ENCODE results near the gene DGKB.

Gene DGKB

GRCh38 chr7:14385074-14385473, 517.5 kb downstream of the DGKB start:
- no peak for DNase-seq (ENCODE audit: low spot score)

GRCh38 chr7:14381936-14382335, 520.6 kb downstream of the DGKB start:
- no peak for DNase-seq (ENCODE audit: low spot score)

GRCh38 chr7:14381306-14381705, 521.2 kb downstream of the DGKB start:
- no peak for DNase-seq (ENCODE audit: low spot score)

DNA sequence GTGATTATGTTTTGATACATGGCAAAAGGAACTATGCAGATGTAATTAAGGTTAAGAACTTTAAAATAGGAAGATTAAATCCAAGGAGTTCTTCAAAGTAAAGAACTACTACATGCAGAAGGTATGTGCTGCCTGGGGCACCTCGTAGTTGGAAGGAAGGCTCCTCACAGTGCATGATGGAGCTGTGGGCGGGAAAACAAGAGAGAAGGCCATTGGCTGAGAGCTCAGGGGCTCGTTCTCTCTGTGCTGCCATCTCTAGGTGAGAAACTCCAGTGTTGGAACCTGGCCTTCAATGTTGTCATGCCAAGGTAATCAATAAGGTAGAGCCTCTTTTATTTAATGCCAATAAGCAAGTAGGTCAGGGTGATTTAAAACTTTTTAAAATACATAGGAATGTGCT, 521.7 kb downstream of the DGKB start:
- DNase-seq (ENCODE audit: low spot score) = no peak

- DNase-seq (ENCODE audit: low spot score) = no peak
Observed at GRCh38 chr7:14377646-14378266, 524.8 kb downstream of the DGKB start.

GRCh38 chr7:14376711-14377110, 525.8 kb downstream of the DGKB start:
- no peak for DNase-seq (ENCODE audit: low spot score)

GRCh38 chr7:14375998-14376397, 526.6 kb downstream of the DGKB start:
- DNase-seq (ENCODE audit: low spot score) = no peak

DNA sequence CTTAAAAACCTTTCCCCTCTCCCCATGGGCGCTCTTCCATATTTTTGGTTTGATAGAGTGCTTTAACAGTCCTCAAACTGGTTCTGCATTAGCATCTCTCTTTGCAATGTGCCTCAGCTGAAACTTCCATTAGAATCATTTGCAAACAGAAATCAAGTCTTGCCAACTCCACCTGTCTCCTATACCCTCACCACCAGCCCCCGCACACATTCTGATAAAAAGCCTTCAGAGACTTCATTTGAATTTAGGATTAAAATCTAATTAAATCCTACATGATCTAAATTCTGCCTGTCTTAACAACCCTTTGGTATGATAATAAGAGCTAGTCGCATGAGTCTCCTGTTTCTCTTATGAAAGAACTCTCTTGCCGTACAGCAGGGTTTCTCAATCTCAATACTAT, 528.2 kb downstream of the DGKB start:
- DNase-seq (ENCODE audit: low spot score) = no peak

- no peak for DNase-seq (ENCODE audit: low spot score)
Observed at GRCh38 chr7:14368285-14368684, 534.3 kb downstream of the DGKB start.

GRCh38 chr7:14351167-14351566, 551.4 kb downstream of the DGKB start:
- DNase-seq (ENCODE audit: low spot score) = no peak

DNA sequence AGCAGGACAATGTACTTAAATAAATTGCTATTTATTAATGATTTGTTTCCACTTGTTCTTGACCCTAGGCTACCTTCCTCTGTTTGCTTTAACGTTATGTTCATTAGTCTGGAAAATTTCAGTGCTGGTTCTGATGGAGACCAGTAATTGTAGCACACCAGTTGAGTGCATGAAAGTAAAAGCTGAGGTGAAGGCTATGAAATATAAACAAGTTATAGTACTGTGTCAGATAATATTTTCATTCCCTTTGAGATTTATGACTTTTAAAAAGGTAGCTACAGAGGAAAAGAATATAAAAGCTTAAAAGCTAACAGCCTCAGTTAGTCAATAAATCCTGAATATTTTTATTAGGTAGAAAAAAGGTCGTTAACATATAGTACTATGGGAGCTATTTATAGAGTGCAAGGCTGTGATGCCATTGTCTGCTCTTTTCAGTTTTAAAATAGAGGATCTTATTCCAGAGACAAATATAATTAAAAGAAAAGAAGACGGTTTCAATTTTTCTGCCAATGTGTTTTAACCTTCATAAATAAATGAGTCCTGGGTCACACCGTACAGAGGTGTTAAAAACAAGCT, 561.3 kb downstream of the DGKB start:
- no peak for DNase-seq (ENCODE audit: low spot score)

GRCh38 chr7:14340393-14341074, 562.0 kb downstream of the DGKB start:
- no peak for DNase-seq (ENCODE audit: low spot score)

DNA sequence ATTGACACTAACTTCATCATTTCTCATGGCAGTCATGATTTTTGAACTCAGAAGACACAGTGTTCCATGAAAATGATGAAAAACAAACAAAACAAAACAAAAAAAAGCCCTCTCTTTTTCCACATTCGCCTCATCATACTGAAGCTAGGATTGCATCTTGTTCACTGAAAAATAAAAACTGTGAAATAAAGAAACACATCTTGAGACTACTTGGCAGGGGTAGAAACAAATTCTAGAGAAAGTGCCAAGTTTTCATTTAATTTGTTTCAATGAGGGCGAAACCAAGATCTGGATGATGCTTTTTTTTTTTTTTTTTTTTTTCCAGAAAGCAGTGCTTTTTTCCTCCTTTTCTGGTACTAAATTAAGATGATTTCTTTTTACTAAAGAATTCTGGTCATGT, 562.7 kb downstream of the DGKB start:
- no peak for DNase-seq (ENCODE audit: low spot score)

DNA sequence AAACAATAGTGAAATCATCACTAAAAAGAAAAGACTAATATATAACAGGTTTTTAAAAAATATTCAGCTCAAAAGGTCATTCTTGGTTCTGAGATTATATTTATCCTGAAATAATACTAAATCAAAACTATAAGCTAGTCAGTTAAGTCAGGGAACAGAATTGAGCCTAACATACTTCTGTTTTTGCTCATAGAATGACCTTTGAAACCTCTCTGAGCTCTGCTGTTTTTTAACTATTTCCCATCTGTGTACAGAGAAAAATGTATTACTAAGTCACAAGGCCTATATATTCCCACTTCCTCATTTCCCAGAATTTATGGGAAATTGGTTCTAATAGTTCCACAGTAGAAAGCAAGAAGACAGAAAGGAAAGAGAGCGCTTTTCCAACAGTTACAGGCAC, 566.3 kb downstream of the DGKB start:
- no peak for DNase-seq (ENCODE audit: low spot score)

- DNase-seq (ENCODE audit: low spot score) = no peak
Observed at GRCh38 chr7:14332155-14332554, 570.4 kb downstream of the DGKB start.

- no peak for DNase-seq (ENCODE audit: low spot score)
Observed at GRCh38 chr7:14324767-14325166, 577.8 kb downstream of the DGKB start.

- DNase-seq (ENCODE audit: low spot score) = no peak
Observed at GRCh38 chr7:14322724-14323123, 579.8 kb downstream of the DGKB start.

GRCh38 chr7:14321947-14322346, 580.6 kb downstream of the DGKB start:
- DNase-seq (ENCODE audit: low spot score) = no peak

- no peak for DNase-seq (ENCODE audit: low spot score)
Observed at GRCh38 chr7:14309432-14309831, 593.1 kb downstream of the DGKB start.

DNA sequence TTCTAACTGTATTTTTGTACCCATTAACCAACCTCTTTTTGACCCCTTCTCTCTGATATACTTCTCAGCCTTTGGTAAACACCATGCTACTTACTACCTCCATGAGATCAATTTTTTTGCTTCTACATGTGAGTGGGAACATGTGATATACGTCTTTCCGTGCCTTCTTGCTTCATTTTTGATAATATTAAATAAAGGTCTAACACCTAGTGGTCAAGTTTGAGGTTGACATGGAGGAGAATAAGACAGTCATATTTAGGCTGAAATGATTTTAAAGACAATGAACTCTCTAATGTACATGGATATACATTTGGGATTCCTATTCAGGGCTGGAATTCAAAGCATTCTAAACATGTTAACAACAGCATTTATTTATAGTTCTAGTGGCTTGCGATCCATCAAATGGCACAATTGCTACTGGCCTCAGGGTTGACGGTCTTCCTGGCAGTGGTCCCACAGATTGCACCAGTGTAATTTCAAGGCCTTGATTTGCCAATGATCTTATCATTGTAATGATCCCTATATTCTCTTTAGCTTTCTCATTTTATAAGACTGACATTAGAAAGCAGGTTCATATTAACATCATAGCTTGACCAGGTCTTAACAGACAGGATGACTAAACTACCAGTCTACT, 597.2 kb downstream of the DGKB start:
- no peak for DNase-seq (ENCODE audit: low spot score)

DNA sequence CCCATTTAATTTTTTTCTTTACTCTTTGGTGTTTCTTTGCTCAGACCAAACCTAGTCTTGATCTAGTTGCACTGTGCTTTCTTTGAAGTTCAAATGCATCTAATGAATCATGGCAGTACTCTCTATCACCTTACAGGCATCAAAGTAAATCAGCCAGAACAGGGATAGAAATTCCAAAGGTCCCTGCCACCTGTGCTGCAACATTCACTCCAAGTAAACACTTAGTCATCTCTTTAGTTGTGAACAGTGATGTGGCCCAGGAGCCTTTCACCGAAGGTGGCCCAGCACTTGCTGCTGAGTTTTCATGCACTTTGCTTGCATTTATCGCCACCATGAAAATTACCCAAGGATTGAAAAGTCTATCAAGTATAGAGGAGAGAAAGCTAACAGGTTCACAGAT, 599.0 kb downstream of the DGKB start:
- no peak for DNase-seq (ENCODE audit: low spot score)

DNA sequence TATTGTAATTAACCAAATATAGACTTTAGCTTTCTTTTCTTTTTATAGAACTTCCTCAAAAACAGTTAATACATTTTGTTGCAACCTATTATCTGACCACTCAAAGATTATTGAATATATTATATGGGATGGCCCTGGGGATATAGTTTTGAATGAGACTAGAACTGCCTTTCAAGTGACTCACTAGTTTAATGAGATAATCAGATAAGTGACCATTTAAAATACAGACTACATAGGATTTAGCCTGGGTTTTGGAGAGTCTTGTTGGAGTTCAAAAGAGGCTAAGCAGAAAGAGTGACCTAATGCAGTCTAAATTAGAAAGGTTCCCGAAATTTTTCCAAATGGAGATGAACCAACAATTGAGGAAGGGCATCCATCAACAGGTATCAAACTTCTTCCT, 607.9 kb downstream of the DGKB start:
- DNase-seq (ENCODE audit: low spot score) = no peak

DNA sequence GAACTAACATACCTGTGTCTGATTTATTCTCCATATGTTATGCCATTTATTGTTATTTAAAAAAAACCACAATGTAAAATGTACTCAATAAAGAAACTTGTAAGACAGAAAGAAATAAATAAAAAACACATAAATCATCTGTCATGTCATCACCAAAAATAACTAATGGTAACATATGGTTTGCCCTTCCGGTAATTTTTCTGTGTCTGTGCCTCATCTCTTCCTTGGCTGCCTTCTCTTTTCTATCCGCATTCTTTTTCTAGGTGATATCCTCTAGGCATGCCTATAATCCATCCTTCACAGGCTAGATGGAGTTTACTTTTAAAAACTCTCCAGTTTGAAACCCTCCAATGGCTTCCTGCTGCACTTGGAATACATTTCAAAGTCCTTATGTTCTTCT, 609.1 kb downstream of the DGKB start:
- DNase-seq (ENCODE audit: low spot score) = no peak

Measured in CD4-positive, alpha-beta T cell treated with Interleukin-2 at 100 ng/mL for 4 hours (primary cell).